Amniotic epithelial cell (primary cell): ENCODE results near the gene MRAP2.

ENCODE experiments used
- DNase-seq: peaks from one replicate; pipeline ENCODE4 v3.0.0-alpha.2; 2010; ENCODE audit warnings: low read depth

MRAP2 gene, protein sequence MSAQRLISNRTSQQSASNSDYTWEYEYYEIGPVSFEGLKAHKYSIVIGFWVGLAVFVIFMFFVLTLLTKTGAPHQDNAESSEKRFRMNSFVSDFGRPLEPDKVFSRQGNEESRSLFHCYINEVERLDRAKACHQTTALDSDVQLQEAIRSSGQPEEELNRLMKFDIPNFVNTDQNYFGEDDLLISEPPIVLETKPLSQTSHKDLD

DNA sequence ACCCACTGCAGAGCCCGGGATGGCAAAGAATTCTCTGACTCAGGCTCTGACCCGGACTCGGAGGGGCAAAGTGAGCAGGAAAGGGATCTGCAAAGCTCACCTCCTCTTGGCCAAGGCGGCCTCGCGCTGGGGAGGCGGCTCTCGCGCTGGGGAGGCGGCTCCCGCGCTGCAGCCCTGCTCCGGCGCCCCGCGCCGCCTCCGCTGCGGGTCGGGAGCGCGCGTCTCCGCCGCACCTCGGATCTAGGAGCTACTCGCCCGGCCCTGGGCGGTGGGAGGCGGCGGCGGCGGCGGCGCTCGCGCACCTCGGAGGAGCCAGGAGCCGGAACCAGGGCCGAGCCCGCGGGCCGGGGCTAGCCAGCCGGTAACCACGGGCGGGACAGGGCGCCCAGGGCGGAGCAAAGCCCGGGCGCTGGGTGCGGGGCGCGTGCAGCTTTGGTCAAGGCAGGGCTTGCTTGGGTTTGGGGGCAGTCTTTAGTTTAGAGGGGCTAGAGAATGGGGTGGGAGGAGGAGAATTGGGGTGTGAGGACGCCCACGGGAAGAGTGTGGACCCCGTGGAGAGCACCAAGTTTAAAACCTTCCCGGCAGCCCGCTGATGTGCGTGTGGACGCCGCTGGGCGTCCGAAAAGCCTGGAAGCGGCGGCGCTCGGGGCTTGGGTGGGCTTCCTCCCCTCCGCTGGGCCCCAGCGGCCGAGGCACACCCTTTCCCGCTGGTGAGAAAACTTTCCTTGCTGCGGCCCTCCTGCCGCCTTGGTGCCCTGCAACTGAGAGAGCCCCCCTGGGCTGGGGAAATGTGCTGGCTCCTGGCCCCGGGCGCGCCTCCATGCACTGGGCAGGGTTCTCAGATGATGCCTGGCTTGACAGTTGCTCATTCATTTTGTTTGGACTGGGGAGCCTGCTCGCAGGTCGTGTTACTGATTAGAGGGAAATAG, at the start of gene MRAP2:
TSS of gene MRAP2 (plus strand) at position 250 of the 929 bp plus-strand sequence. CDS start 21,547 bp downstream, outside the sequence.
- DNase-seq = no peak

DNA sequence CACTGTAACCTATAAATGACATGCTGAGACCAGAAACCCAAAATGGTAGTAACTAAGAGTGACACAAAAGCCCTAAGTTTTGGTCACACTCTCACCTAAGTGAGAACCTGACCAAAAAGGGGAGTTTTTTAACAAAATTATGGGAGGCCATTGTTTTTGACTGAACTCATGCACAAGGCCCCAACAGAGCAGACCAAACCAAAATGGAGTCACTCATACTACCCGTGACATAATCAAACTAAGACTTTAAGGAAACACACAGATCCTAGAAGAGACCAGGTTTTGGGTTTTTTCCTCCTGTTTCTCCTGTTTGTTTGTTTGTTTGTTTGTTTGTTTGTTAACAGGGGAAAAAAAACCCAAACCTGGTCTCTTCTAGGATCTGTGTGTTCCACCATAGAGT, 49.2 kb upstream of the MRAP2 start:
- no peak for DNase-seq

DNA sequence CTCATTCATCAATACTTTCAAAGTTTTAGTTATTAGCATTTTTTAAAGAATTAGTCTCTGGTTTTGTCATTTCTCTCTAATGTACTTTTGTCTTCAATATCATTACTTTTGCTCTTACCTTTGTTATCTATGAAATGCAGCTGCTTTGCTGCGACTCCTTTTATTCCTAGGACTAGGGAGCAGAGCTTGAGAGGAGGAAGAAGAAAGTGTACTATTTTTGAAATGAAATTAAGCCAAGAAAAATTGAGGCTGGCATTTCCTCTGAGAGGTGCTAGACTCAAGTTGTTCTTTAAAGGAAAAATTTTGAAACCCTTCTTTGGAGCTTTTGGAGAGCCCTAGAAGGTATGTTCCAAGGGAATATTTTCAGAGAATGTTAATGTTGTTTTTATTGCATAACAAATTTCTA, 48.3 kb upstream of the MRAP2 start:
- DNase-seq = no peak

DNA sequence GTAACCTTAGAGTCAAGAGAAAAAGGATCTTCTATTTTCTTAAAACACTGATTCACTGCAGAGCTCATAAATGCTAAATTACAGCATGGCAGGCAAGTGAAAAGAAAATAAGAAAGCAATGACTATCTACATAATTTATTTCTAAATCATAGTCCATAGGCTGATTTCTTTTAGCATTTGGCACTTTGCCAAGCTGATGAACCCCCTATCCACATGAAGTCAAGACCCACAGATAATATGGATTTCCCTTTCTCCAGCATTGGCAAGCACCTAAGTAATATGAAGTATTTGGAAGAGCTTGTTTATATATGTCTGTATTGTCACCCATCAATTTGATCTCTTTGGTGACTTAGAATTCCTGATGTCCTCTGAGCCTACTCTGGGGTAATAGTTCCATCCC, 47.9 kb upstream of the MRAP2 start:
- DNase-seq = no peak

DNA sequence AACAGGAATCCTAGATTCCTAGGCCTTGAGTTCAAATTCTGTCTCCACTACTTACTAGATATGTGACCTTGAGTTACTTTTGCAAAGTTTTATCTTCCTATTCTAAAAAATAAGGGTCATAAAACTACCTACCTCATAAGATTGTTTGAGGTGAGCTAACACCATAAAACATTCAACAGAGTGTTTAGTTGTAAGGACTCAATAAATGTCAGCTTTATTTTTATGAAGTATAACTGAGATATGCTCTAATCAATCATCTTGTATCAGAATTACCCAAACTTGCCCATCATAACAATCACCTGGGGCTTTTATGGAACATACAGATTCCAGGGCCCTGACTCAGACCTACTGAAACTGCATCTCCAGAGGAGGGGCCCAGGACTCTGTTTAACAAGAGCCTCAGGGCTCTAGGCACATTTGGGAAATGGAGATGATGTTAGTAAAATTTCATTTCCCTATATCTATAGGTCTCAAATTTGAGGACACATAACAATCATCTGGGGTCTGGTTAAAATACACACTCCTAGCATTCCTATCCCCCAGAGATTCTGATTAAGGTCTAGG, 35.5 kb upstream of the MRAP2 start:
- no peak for DNase-seq

DNA sequence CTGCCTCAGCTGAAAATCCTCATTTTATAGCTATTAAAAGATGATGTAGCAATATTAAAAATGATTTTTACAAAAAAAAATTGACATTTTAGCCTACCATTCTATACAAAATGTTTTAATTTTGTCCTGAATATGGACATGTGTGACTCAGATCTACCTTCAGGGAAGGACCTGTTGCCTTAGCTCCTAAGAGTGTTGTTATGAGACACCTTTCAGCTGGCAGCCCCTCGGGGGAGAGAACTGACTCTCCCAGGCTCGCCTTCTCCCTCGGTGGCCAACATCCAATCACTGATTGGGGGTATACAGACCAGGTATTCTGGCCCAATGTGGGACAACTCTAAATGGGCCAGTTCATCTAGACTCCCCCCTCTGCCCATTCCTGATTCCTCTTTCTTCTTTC, 32.5 kb upstream of the MRAP2 start:
- no peak for DNase-seq

DNA sequence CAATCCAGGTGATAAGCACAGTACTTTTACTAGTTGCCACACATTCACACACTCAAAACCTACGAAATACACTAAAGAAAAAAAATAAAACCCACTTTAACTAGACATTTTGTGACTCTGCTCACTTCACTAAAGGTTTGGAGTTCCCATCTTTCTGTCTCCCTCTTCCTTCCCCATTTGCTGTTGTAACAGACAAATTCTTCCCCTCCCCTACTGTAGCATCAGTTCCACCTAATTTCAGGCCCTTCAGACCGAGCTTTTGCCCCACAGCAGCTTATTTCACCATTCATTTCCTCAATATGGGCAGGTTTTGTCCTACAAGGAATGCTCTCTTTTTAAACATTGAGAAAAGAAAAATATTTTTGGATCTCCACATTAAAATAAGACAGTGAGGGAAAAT, 31.3 kb upstream of the MRAP2 start:
- no peak for DNase-seq

DNA sequence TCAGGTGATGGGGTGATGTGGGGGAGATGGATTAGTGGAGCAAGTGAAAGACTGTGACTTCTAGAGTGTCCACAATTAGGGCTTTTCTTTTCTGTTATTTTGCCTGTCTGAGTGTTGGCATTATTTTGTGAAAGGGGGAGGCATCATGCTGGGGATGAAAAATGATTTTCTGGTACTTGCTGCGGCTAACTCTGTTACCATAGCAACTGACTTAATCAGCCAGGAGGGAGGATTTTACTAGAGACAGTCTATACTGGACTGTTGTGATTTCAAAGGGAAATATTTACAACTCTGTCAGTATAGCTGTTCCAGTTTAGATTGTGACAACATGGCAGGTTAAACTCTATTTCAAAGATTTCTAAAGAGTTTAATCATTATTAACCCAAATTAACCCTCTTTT, 30.4 kb upstream of the MRAP2 start:
- no peak for DNase-seq

DNA sequence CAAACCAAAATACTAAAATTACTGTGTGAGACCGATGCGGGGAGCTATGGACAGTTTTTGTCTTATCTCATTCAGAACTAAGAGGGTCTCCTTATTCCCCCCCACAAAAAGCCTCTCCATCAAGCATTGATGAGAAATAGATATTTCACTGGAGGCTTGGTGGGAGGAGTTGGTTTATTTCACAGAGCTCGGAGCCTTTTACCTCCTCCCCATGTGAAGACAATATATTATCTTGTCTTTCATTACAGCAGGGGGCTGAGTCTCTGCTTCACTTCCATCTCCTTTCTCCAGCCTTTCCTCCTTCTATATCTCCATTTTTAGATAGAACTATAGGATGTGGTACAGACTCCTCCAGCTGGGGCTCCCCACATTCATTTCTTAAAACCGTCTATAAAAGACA, 29.9 kb upstream of the MRAP2 start:
- DNase-seq = no peak

DNA sequence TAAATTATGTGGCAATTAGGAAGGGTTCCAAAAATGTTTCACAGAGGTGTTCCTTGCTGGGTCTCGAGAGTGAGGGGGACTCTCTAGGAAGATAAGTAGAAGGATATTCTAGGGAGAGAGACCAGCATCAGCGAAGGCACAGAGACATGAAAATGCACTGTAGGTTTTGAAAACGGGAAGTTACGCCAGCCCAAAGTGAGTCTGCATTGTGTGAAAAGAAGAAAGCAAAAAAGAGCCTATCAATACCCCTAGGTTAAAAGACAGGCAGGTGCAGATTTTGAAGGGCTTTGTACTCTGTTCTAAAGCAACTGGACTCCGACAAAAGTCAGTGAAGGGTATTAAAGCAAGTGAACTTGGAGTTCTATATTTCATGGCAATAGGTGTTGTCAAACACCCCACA, 25.7 kb upstream of the MRAP2 start:
- DNase-seq = no peak

DNA sequence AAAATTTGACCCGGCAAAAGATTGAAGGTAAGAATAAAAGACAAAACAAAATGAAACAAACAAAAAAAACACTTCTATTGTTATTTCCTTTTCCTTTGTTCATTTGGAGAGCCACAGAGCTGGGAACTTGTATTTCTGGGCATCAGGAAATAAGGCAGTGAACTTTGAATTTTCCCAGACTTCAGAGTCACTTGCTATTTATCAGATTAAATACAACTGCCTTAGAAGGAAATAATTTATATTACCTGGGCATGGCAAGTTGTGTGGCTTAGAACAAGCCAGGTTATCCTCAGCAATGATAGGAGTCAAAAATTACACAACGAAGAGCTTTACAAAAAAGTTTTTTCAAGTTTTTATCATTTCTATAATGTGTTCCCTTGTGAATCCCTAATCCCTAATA, 20.2 kb upstream of the MRAP2 start:
- no peak for DNase-seq

DNA sequence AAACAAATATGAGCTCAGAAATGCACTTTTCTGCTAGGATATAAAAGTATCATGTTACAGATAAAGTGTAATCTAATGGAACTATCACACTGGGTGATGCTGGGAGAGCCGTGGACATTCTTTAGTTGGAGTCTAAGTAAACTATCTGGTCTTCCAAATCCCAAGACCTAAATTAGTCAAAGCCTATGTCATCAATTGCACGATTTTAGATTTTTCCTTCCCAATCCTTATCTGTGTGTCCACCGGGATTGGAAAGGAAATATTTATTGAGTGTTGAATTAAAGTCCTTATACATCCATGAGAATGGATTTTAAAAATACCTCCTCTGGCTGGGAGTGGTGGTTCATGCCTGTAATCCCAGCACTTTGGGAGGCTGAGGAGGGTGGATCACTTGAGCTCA, 19.6 kb upstream of the MRAP2 start:
- no peak for DNase-seq

DNA sequence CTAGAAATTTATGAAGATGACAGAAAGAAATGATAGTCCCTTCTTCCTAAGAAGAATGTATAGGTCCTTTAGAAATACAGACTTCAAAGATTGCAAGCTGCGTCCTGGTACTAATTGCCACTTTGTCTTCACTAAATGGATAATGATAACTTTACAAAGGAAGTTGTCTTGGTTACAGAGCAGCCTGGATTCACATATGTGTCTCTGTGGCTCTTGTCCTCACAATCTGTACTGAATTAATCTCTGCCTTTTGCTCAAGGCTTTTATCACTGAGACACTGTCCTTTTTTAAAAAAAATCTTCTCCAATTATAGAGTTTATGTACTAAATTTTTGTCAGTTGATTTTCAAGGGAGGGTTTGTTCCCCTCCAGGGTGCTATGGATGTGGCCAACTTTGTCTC, 17.5 kb upstream of the MRAP2 start:
- DNase-seq = no peak

DNA sequence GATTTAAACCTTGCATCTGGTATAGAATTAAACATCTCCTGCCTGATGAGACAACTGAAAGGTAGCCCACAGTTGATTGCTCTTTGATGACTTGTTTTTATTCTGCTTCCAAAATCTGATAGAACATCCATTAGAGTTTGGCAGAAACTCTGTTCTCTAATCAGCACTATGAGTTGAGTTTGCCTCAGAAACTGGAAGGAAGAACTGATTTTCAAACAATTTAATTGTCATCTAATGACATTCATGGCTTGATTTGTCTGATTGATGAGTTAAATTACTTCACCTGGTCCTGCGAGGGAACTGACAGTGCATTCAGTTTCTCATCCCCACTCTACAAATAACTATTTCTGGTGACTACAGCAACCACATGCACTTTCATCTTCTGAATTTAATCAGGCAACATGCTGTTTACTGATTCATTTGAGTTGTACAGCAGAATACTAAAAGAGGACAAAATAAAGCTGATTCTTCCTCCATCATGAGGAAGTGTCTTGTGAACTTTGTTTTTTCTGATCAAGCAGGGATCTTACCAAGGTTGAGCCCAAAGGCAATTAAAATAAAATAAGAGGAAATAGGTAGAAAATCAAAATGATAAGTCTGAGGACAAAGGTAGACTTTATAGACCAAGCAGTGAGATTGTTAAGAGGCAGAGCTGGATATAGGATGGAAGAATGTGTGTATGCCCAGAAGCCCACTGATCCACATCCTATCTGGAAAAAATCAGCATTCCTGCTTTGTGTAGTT, 15.7 kb upstream of the MRAP2 start:
- DNase-seq = no peak

DNA sequence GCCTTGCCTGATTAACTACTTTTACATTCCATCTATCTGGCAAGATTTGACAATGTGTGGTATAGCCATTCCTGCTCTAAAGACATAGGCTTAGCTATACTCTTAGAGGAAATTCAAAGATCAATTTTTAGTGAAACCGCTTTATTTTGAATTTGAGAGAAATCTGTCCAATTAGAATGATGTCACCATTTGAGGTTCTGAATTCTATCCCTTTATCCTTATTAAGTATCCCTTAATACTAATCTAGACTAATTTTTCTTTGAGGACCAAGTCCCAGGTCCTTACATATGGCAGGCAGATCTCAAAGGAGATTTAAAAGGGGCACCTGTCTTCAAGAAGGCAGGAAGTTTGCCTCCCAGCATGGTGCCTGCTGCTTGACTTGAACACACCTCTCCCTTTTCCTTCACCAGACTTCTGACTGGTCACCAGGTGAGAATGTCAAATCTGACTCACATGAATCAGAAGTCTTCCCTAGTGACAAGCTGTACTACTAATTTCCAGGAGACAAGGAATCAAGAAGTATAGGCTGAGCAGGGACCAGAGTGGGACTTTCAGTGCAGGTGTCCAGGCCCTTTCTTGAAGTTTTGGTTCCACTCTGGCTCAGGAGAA, 15.0 kb upstream of the MRAP2 start:
- DNase-seq = no peak

DNA sequence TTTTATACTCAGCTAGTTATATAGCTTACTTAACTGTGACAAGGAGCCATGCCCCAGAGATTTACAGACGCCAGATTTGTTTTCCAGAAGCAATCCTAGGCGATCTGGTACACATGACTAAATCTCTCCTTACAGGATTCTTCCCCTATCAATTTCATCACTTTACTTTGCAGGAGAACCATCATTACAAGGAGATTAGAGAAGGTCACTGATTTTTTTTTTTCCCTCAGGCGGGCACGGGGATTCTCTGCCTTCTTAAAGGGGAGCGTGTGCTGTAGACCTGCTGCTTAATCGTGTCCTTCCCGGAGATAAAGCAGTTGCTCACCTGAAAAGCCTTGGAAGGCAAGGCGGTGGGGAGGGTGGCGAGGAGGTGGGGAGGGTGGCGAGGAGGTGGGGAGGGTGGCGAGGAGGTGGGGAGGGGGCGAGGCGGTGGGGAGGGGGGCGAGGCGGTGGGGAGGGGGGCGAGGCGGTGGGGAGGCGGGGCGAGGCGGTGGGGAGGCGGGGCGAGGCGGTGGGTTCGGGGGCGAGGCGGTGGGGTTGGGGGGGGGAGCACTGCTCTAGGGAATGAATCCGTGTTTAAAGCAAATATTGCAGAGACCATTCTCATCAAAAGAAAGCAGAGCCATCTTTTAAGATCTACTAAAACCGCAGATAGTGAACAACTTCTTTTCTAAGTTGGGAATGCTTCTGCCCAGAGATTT, 14.3 kb upstream of the MRAP2 start:
- no peak for DNase-seq

DNA sequence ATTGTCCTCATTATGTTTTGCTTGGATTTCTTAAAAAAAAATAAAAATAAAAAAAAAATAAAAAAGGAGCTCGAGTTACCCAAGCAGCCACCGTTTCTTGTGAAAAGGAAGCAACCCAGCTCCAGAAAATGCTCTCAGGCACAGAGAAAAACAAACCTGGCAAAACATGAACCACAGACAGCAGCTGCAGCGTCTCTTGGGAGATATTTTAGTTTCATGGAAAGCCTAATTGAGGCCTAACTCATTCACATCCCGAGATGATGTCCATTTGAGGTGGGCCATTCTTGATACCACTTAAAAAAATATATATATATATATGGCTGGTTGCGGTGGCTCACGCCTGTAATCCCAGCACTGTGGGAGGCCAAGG, 13.7 kb upstream of the MRAP2 start:
- no peak for DNase-seq

DNA sequence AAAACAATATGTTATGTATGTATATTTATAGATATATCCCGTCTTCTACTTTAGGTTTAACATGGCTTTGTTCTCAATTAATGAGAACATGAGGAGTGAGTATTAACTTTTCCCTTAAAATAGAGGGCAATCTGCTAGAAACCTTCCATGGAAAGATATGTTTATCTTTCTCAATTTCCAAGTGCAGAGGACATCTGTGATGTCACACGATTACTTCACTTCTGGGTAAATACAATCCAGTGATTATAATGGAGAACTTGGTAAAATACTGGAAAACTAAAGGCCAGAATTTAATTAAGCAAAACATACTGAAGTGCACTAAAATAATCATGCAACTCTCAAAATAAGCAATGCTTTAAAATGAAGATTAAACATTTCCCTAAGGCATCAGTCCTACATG, 11.9 kb upstream of the MRAP2 start:
- DNase-seq = no peak

DNA sequence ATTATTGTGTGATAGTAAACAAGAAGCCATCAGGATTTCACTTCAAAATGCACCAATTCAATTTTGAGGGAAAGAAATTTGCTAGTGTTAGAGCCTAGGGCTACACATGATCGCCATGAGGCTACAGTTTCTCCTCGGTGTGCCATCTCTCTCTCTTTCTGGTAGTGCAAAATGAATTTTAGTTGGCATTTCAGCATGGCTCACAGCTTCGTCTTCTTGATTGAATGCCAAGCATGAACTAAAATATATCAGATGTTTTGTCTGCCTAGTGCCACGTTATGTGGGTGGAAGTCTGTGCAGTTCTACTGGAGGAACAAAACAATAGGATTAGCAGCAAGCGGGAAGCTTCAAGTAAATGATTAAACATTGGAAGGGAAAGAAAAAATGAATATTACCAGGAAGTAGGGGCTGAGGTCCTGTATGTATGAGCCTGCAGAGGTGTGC, 6.8 kb upstream of the MRAP2 start:
- DNase-seq = no peak

DNA sequence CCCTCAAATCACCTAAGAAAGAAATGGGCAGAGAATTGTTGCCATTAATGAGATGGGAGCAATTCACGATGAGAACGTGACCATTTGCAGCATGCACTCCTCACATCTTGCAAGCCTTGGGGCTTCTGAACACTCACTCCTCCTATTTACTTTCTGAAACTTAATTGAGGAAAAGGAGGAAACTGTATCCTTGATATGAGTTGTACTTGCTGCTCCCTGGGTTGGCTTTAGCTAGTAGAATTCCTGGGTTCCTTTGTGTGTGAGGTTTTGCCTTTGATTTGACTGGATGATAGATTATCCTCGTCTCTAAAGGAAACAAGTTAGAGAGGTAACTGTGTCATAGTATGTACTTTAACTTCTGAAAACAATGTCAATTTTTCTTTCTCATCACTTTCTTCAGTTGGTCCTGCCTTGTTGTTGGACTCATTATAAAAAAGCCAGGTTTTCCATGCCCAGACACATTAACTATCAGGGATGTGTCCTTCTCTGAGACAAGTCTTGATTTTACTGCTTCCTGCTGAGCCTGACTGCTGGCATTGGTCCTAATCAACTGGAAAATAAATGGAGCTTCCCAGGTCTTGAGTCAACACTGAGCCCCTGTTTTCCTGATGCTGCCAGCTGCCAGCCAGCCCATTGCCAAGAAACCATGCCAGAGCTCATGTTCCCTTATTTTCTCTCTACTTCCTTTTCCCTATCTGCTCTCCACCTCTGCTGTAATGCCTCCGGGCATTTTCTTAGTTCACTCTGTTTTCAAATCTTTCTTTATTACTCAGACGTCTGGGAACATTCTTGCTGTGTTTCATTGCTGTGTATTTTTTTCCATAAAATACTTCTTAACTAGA, 6.0 kb upstream of the MRAP2 start:
- no peak for DNase-seq

DNA sequence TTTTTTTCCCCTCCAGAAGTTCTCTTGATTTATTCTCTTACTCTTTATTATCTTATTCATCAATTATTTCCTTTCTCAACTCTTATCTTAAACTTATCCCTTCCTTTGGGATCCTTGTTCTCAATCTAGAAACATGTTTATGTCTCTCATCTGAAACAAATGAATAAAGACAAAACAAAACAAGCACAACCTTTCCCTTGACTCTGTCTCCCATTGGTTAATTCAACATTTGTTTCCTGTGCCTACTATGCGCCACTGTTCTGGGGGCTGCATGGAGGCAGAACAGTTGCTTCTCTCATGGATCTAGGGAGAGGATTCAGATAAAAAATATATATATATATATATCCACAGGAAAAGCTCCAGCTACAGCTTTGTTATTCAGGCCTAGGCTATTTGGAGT, 5.2 kb upstream of the MRAP2 start:
- DNase-seq = no peak
